Smooth muscle cell (in vitro differentiated cells): ENCODE results near the gene NR1H3. TPM values are rescaled to one million over a fixed set of nuclear protein-coding genes. Genes with fewer than 3 reads are reported as not detected.
"Not testable (repeated sequence)": the region's sequence is repeated elsewhere in the genome, so short reads cannot be mapped to it uniquely, and the experiment has no call there.

ENCODE experiments used
- DNase-seq: peaks from one replicate; lab custom pipeline; 2025; ENCODE audit not compliant: unreplicated experiment; lab: John Stamatoyannopoulos, UW
- H2AFZ ChIP-seq: fragments of 200-600 bp; sonication (generic); 2 replicates; pipeline ENCODE4 v1.6.0; 2016; ENCODE audit warnings: antibody characterized with exemption, low read depth, mild to moderate bottlenecking
- H3F3A ChIP-seq: fragments of 200-600 bp; sonication (generic); 2 replicates; pipeline ENCODE4 v1.6.0; 2017; ENCODE audit warnings: antibody characterized with exemption, low read depth
- H3K27ac ChIP-seq: fragments of 200-600 bp; sonication (generic); 2 replicates; pipeline ENCODE4 v1.5.1; 2016; ENCODE audit warnings: low read depth, mild to moderate bottlenecking
- H3K27me3 ChIP-seq: fragments of 200-600 bp; sonication (generic); 2 replicates; pipeline ENCODE4 v1.6.1; 2016; ENCODE audit warnings: low read depth, mild to moderate bottlenecking
- H3K36me3 ChIP-seq: fragments of 200-600 bp; sonication (generic); 2 replicates; pipeline ENCODE4 v1.5.1; 2016; ENCODE audit warnings: low read depth
- H3K4me1 ChIP-seq: fragments of 200-600 bp; sonication (generic); 2 replicates; pipeline ENCODE4 v1.5.1; 2016; ENCODE audit warnings: low read depth
- H3K4me2 ChIP-seq: fragments of 200-600 bp; sonication (generic); 2 replicates; pipeline ENCODE4 v1.6.0; 2016; ENCODE audit warnings: mild to moderate bottlenecking
- H3K4me3 ChIP-seq: fragments of 200-600 bp; sonication (generic); 2 replicates; pipeline ENCODE4 v1.5.1; 2016; ENCODE audit warnings: mild to moderate bottlenecking
- H3K79me2 ChIP-seq: fragments of 200-600 bp; sonication (generic); 2 replicates; pipeline ENCODE4 v1.6.0; 2016; ENCODE audit warnings: low read depth, mild to moderate bottlenecking
- H3K9ac ChIP-seq: fragments of 200-600 bp; sonication (generic); 2 replicates; pipeline ENCODE4 v1.6.0; 2016; ENCODE audit warnings: low read depth
- H3K9me3 ChIP-seq: fragments of 200-600 bp; sonication (generic); replicated peaks from 2 replicates; pipeline ENCODE4 v1.5.1; 2016; ENCODE audit warnings: low read depth
- H4K20me1 ChIP-seq: fragments of 200-600 bp; sonication (generic); 2 replicates; pipeline ENCODE4 v1.6.0; 2016; ENCODE audit warnings: low read depth
- CTCF ChIP-seq: fragments of 200-600 bp; sonication (generic); IDR thresholded peaks from 2 replicates; pipeline ENCODE4 v1.5.1; 2017; ENCODE audit warnings: borderline replicate concordance, mild to moderate bottlenecking, antibody characterized with exemption; ENCODE audit not compliant: insufficient read depth, poor library complexity, severe bottlenecking
- WGBS: methylation state at CpG from one replicate; pipeline ENCODE4 v1.1.7; 2016; ENCODE audit warnings: low lambda C conversion rate; 5-methylcytosine and 5-hydroxymethylcytosine counted together
- polyA plus RNA-seq: library from polyadenylated mRNA; unstranded; fragments of >200 nt; fragmentation: Nextera tagmentation; extraction: Ambion mirVana; gene quantifications from 2 replicates; pipeline ENCODE4 v1.2.1, GENCODE V29; 2016
- total RNA-seq: library from RNA; depleted of rRNA; stranded (reverse); fragments of >200 nt; gene quantifications from 2 replicates; pipeline ENCODE4 v1.2.3, GENCODE V29; 2014

NR1H3 gene
- 8.1 and 8.4 TPM in 2 replicates for total RNA-seq
- polyA plus RNA-seq: 13.7 and 19.2 TPM in 2 replicates

GRCh38 chr11:47257517-47258316 lies at the start of gene NR1H3:
Gene NR1H3, plus strand, starts transcription at chr11:47257996. Its CDS starts 1,221 bp downstream, at chr11:47259217.
- H3K4me2 ChIP-seq: peak within 1 kb of the TSS; percentile 81
- H3K9me3 ChIP-seq: no peaks in the 10 kb centered on the region
- H3K79me2 ChIP-seq: no peaks in the 10 kb centered on the region
- peaks cover 20% of the 10 kb centered on the region for H3K4me1 ChIP-seq
- no peak for DNase-seq
- WGBS: 7% methylated on average over 11 of the region's 15 CpGs
- H4K20me1 ChIP-seq: no peaks in the 10 kb centered on the region
- H3K27me3 ChIP-seq: no peaks in the 10 kb centered on the region
- H3K36me3 ChIP-seq: no peaks in the 10 kb centered on the region
- peaks cover 14% of the 10 kb centered on the region for H3F3A ChIP-seq
- H2AFZ ChIP-seq: peak within 1 kb of the TSS; percentile 87
- no peak within 1 kb of the TSS for H3K9ac ChIP-seq
- TF ChIP-seq CTCF: peak; percentile 50
- peak within 1 kb of the TSS; percentile 46 for H3K27ac ChIP-seq
- peak within 1 kb of the TSS; percentile 39 for H3K4me3 ChIP-seq

GRCh38 chr11:47208008-47208552 lies 49.7 kb upstream of the NR1H3 start:
- H4K20me1 ChIP-seq, H3K4me1 ChIP-seq, H3K36me3 ChIP-seq, H3K27me3 ChIP-seq, H2AFZ ChIP-seq, H3K4me2 ChIP-seq, H3K27ac ChIP-seq, H3K9me3 ChIP-seq, H3F3A ChIP-seq, H3K4me3 ChIP-seq, DNase-seq, H3K9ac ChIP-seq, H3K79me2 ChIP-seq: not testable (repeated sequence)
- 97% methylated on average over 13 of the region's 13 CpGs for WGBS

GRCh38 chr11:47208628-47209027 lies 49.2 kb upstream of the NR1H3 start:
- Histone ChIP-seq H3F3A (peaks cover 5% of the 10 kb centered on the region), H2AFZ (no peak overlapping the region), H3K27ac (no peak overlapping the region), H3K9me3 (no peaks in the 10 kb centered on the region), H3K9ac (no peak overlapping the region), H4K20me1 (no peaks in the 10 kb centered on the region), H3K79me2 (no peaks in the 10 kb centered on the region), H3K36me3 (no peaks in the 10 kb centered on the region), H3K4me3 (no peak overlapping the region), H3K4me2 (no peak overlapping the region), H3K27me3 (no peaks in the 10 kb centered on the region), H3K4me1 (peaks cover 2% of the 10 kb centered on the region)
- no peak for DNase-seq
- 91% methylated on average over 5 of the region's 5 CpGs for WGBS
- no peak for TF ChIP-seq CTCF

GRCh38 chr11:47212938-47213337 lies 44.9 kb upstream of the NR1H3 start:
- Histone ChIP-seq H3K4me1 (peaks cover 14% of the 10 kb centered on the region), H3K9ac (no peak overlapping the region), H3K27me3 (no peaks in the 10 kb centered on the region), H4K20me1 (peaks cover 15% of the 10 kb centered on the region), H3K9me3 (no peaks in the 10 kb centered on the region), H3K36me3 (no peaks in the 10 kb centered on the region), H3K79me2 (peaks cover 14% of the 10 kb centered on the region), H3F3A (no peaks in the 10 kb centered on the region), H2AFZ (no peak overlapping the region), H3K4me2 (no peak overlapping the region), H3K27ac (no peak overlapping the region), H3K4me3 (no peak overlapping the region)
- 87% methylated on average over 12 of the region's 12 CpGs for WGBS
- DNase-seq: no peak
- no peak for TF ChIP-seq CTCF
